HG02938 (cell line): ENCODE results near the gene SCYL1.
A peak's percentile ranks its signal among the peaks of the same experiment; 100 is the strongest.

Experiments
- ATAC-seq: cut with Tn5 transposase; IDR thresholded peaks from one replicate; pipeline ENCODE4 v1.9.1; 2021; ENCODE audit warnings: mild to moderate bottlenecking, moderate library complexity; ENCODE audit not compliant: unreplicated experiment

Gene SCYL1

GRCh38 chr11:65492637-65493366 is 32.1 kb upstream of the SCYL1 start:
- no peak for ATAC-seq

GRCh38 chr11:65493367-65494176 is 31.3 kb upstream of the SCYL1 start:
- no peak for ATAC-seq

GRCh38 chr11:65496304-65497140 is 28.4 kb upstream of the SCYL1 start:
- no peak for ATAC-seq

- ATAC-seq: peak; percentile 50
These were observed 27.5 kb upstream of the SCYL1 start for GRCh38 chr11:65497141-65498041.

GRCh38 chr11:65498042-65498726 is 26.7 kb upstream of the SCYL1 start:
- no peak for ATAC-seq

GRCh38 chr11:65498727-65498976 is 26.2 kb upstream of the SCYL1 start:
- no peak for ATAC-seq

- ATAC-seq: no peak
These were observed 25.7 kb upstream of the SCYL1 start, which contains the start of gene MALAT1 for GRCh38 chr11:65498977-65499712. Gene MALAT1 (plus strand): TSS chr11:65499045.

GRCh38 chr11:65499713-65500386 is 25.0 kb upstream of the SCYL1 start:
- ATAC-seq: no peak

- no peak for ATAC-seq
These were observed 24.3 kb upstream of the SCYL1 start for GRCh38 chr11:65500387-65501185.

- ATAC-seq: no peak
These were observed 23.8 kb upstream of the SCYL1 start for GRCh38 chr11:65501186-65501471.

- no peak for ATAC-seq
These were observed 23.2 kb upstream of the SCYL1 start for GRCh38 chr11:65501472-65502273.

- no peak for ATAC-seq
These were observed 22.7 kb upstream of the SCYL1 start for GRCh38 chr11:65502274-65502554.

GRCh38 chr11:65502555-65503367 is 22.1 kb upstream of the SCYL1 start:
- ATAC-seq: no peak

GRCh38 chr11:65503368-65503948 is 21.4 kb upstream of the SCYL1 start:
- no peak for ATAC-seq

GRCh38 chr11:65503949-65504673 is 20.8 kb upstream of the SCYL1 start:
- no peak for ATAC-seq
